DOHH2 (cell line): ENCODE measurements around the gene STAT5B.

Experiments used
- H3F3A ChIP-seq: fragments of 200-600 bp; sonication (generic), shearing (Covaris generic); 2 replicates; pipeline ENCODE4 v1.6.0; 2016; ENCODE audit warnings: antibody characterized with exemption, mild to moderate bottlenecking; ENCODE audit not compliant: control insufficient read depth, insufficient read depth
- H3K27ac ChIP-seq: fragments of 200-600 bp; sonication (generic); 2 replicates; pipeline ENCODE4 v1.5.1; 2014; ENCODE audit warnings: low read depth, mild to moderate bottlenecking, low read length, moderate library complexity
- H3K27me3 ChIP-seq: fragments of 200-600 bp; sonication (generic); 2 replicates; pipeline ENCODE4 v1.6.1; 2014; ENCODE audit warnings: mild to moderate bottlenecking, low read length, mixed read lengths; ENCODE audit not compliant: control insufficient read depth
- H3K36me3 ChIP-seq: fragments of 200-600 bp; sonication (generic); 2 replicates; pipeline ENCODE4 v1.6.1; 2014; ENCODE audit warnings: mild to moderate bottlenecking, low read length, moderate library complexity, mixed read lengths; ENCODE audit not compliant: control insufficient read depth
- H3K4me1 ChIP-seq: fragments of 200-600 bp; sonication (generic); 2 replicates; pipeline ENCODE4 v1.6.1; 2014; ENCODE audit warnings: mild to moderate bottlenecking, low read length, mixed read lengths; ENCODE audit not compliant: control insufficient read depth
- H3K4me2 ChIP-seq: fragments of 200-600 bp; sonication (generic); 2 replicates; pipeline ENCODE4 v1.6.0; 2014; ENCODE audit warnings: mild to moderate bottlenecking, low read length, moderate library complexity
- H3K4me3 ChIP-seq: fragments of 200-600 bp; sonication (generic); 2 replicates; pipeline ENCODE4 v1.5.1; 2014; ENCODE audit warnings: mild to moderate bottlenecking, low read length, mixed read lengths
- H3K79me2 ChIP-seq: fragments of 200-600 bp; sonication (generic); 2 replicates; pipeline ENCODE4 v1.6.1; 2014; ENCODE audit warnings: mild to moderate bottlenecking, low read length, mixed read lengths; ENCODE audit not compliant: control insufficient read depth
- H3K9me2 ChIP-seq: fragments of 200-600 bp; sonication (generic); replicated peaks from 2 replicates; pipeline ENCODE4 v1.6.1; 2014; ENCODE audit warnings: mild to moderate bottlenecking, low read length, mixed read lengths; ENCODE audit not compliant: control insufficient read depth
- H3K9me3 ChIP-seq: fragments of 200-600 bp; sonication (generic); 2 replicates; pipeline ENCODE4 v1.6.1; 2014; ENCODE audit warnings: antibody characterized with exemption, low read length, mixed read lengths; ENCODE audit not compliant: control insufficient read depth, insufficient read depth
- H4K20me1 ChIP-seq: fragments of 200-600 bp; sonication (generic); 2 replicates; pipeline ENCODE4 v1.6.0; 2014; ENCODE audit warnings: low read depth, mild to moderate bottlenecking, antibody characterized with exemption, low read length, moderate library complexity; ENCODE audit not compliant: control insufficient read depth, insufficient read depth
- EZH2phosphoT487 ChIP-seq: fragments of 200-600 bp; sonication (generic); IDR thresholded peaks from 2 replicates; pipeline ENCODE4 v1.6.1; 2017; ENCODE audit warnings: borderline replicate concordance, mild to moderate bottlenecking, antibody characterized with exemption, low read length, moderate library complexity, mixed read lengths
- TF ChIP-seq, protein P1 (sequence below): fragments of 200-600 bp; sonication (generic); IDR thresholded peaks from one replicate; pipeline ENCODE4 v1.5.1; 2014; ENCODE audit warnings: antibody characterized with exemption, mild to moderate bottlenecking, low read depth, low read length; ENCODE audit not compliant: poor library complexity, severe bottlenecking

STAT5B gene

DNA sequence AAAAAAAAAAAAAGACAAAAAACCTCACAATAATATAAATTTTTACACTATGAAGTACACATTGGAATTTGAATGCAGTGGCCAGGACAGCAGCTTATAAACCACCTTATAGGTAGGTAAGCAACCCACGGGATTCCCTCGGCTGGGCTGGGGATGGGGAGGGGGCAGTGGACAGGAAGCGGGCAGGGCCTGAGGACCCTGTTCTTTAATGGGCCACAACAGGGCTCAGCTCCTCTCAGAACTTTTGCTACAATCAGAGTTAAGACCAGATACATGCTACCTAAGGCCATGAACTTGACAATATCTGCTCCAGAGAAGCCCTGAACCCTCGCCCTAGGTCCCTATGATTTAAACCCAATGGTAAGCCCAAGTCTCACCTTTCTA is 37.2 kb upstream of the STAT5B start:
- Histone ChIP-seq H3K27me3 (no peaks in the 10 kb centered on the region), H4K20me1 (no peaks in the 10 kb centered on the region), H3K4me3 (no peak overlapping the region), H3K27ac (no peak overlapping the region), H3K79me2 (no peaks in the 10 kb centered on the region), H3F3A (peaks cover 18% of the 10 kb centered on the region), H3K4me2 (peak overlapping the region; percentile 85), H3K36me3 (no peaks in the 10 kb centered on the region), H3K9me3 (no peaks in the 10 kb centered on the region), H3K9me2 (no peaks in the 10 kb centered on the region), H3K4me1 (peaks cover 60% of the 10 kb centered on the region)
- no peak for TF ChIP-seq EZH2phosphoT487
- TF ChIP-seq, protein P1, sequence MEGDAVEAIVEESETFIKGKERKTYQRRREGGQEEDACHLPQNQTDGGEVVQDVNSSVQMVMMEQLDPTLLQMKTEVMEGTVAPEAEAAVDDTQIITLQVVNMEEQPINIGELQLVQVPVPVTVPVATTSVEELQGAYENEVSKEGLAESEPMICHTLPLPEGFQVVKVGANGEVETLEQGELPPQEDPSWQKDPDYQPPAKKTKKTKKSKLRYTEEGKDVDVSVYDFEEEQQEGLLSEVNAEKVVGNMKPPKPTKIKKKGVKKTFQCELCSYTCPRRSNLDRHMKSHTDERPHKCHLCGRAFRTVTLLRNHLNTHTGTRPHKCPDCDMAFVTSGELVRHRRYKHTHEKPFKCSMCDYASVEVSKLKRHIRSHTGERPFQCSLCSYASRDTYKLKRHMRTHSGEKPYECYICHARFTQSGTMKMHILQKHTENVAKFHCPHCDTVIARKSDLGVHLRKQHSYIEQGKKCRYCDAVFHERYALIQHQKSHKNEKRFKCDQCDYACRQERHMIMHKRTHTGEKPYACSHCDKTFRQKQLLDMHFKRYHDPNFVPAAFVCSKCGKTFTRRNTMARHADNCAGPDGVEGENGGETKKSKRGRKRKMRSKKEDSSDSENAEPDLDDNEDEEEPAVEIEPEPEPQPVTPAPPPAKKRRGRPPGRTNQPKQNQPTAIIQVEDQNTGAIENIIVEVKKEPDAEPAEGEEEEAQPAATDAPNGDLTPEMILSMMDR: no peak

DNA sequence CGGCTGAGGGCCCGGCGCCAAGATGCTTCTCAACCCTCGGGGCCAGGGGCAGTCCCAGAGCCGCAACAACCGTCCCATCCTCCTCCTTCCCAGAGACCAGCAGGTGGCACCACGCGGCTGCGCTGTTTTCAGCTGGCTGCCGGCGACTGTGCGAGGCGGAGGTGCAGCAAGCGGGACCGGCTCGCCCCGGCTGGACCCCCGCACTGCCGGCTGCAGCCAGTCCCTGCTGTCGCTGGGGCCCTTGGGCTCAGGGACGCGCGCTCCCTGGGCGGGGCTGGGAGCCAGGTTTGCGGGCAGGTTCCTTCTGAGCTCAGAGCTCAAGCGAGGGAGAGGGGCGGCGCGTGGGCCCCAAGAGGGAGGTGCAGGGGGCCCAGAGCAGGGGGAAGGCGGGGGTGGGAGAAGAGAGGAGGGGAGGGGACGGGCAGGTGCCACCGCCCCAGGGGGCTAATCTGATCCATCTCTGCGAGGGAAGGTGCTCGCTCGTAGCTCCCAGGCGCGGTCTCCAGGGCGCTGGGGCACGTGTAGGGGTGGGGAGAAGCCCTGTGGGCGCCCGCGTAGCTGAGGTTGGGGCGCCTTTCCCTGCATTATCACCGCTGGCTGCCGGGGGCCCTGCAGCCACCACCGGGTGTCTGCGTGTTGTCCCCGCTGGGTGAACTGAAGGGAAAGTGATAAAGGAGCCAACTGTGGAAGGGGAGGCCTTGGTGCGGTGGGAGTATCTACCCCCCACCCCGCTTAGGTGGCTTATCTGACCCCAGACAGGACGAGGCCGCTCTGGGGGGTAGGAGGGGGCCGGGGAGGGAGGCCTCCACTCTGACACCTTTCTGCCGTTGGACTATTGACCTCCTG is 36.3 kb upstream of the STAT5B start:
- no peaks in the 10 kb centered on the region for H3K9me2 ChIP-seq
- H3F3A ChIP-seq: peaks cover 18% of the 10 kb centered on the region
- no peak overlapping the region for H3K27ac ChIP-seq
- no peaks in the 10 kb centered on the region for H4K20me1 ChIP-seq
- peaks cover 60% of the 10 kb centered on the region for H3K4me1 ChIP-seq
- no peaks in the 10 kb centered on the region for H3K36me3 ChIP-seq
- TF ChIP-seq, protein P1: peak; percentile 73
- no peak for TF ChIP-seq EZH2phosphoT487
- H3K4me3 ChIP-seq: peak overlapping the region; percentile 66
- no peaks in the 10 kb centered on the region for H3K27me3 ChIP-seq
- no peaks in the 10 kb centered on the region for H3K79me2 ChIP-seq
- peak overlapping the region; percentile 85 for H3K4me2 ChIP-seq
- no peaks in the 10 kb centered on the region for H3K9me3 ChIP-seq

DNA sequence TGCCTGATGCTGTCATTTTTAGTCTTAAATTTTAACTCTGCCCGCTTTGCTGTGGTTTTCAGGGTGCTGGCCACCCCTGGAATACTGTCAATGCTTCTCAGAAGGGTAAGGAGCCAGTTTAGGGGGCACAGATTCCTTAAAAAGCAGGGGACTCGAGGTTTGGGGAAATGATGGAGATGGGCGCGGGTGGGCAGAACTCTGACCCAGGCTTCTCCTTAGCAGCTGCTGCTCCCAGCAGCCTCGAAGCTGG is 35.8 kb upstream of the STAT5B start:
- Histone ChIP-seq H3K9me3 (no peaks in the 10 kb centered on the region), H3K36me3 (no peaks in the 10 kb centered on the region), H3K79me2 (no peaks in the 10 kb centered on the region), H3K9me2 (no peaks in the 10 kb centered on the region), H3K27ac (no peak overlapping the region), H3K27me3 (no peaks in the 10 kb centered on the region), H4K20me1 (no peaks in the 10 kb centered on the region), H3K4me1 (peaks cover 55% of the 10 kb centered on the region), H3K4me2 (peak overlapping the region; percentile 85), H3K4me3 (peak overlapping the region; percentile 66), H3F3A (peaks cover 16% of the 10 kb centered on the region)
- TF ChIP-seq, protein P1: no peak
- TF ChIP-seq EZH2phosphoT487: no peak
